Lung (tissue), 12 donors: ENCODE data around the gene MED16. TPM values are rescaled to one million over a fixed set of nuclear protein-coding genes. Genes with fewer than 3 reads are reported as not detected.
"Not testable (repeated sequence)": the region's sequence is repeated elsewhere in the genome, so short reads cannot be mapped to it uniquely, and the experiment has no call there.

ENCODE experiments used
- ATAC-seq: fragments of 200-7000 bp; cut with Tn5 transposase; one replicate; pipeline ENCODE4 v1.9.1; 2020; ENCODE audit warnings: moderate number of reproducible peaks; ENCODE audit not compliant: insufficient read depth, low FRiP score
- DNase-seq, 3 donors: peaks; one replicate each; pipeline ENCODE4 v3.0.0-alpha.2; 2013 to 2017
- H3K27ac ChIP-seq, 2 donors: one replicate each; pipeline ENCODE4 v1.5.1; 2013; ENCODE audit warnings: mild to moderate bottlenecking in 2 of 2, moderate library complexity in 2 of 2, control low read depth in 1 of 2, inconsistent platforms in 1 of 2, low read depth in 1 of 2, low read length in 1 of 2
- H3K27me3 ChIP-seq, 3 donors: one replicate each; pipeline ENCODE4 v1.5.1; 2013; ENCODE audit warnings: low read length in 2 of 3; ENCODE audit not compliant: control insufficient read depth in 3 of 3, insufficient read depth in 3 of 3
- H3K36me3 ChIP-seq, 4 donors: one replicate each; pipeline ENCODE4 v1.5.1; 2013; ENCODE audit warnings: low read length in 4 of 4, mild to moderate bottlenecking in 1 of 4, moderate library complexity in 1 of 4; ENCODE audit not compliant: control insufficient read depth in 4 of 4, insufficient read depth in 4 of 4
- H3K4me1 ChIP-seq, 5 donors: one replicate each; pipeline ENCODE4 v1.5.1; 2013; ENCODE audit warnings: low read length in 5 of 5, mild to moderate bottlenecking in 2 of 5, moderate library complexity in 1 of 5; ENCODE audit not compliant: control insufficient read depth in 5 of 5, insufficient read depth in 5 of 5
- H3K4me3 ChIP-seq: one replicate; pipeline ENCODE4 v1.5.1; 2013; ENCODE audit warnings: mild to moderate bottlenecking, control low read depth, moderate library complexity
- H3K9ac ChIP-seq, 2 donors: one replicate each; pipeline ENCODE4 v1.5.1; 2013; ENCODE audit warnings: low read length in 2 of 2, control low read depth in 1 of 2; ENCODE audit not compliant: insufficient read depth in 1 of 2
- H3K9me3 ChIP-seq, 4 donors: one replicate each; pipeline ENCODE4 v1.5.1; 2013; ENCODE audit warnings: low read length in 3 of 4, mild to moderate bottlenecking in 1 of 4, moderate library complexity in 1 of 4; ENCODE audit not compliant: control insufficient read depth in 4 of 4, insufficient read depth in 3 of 4
- WGBS, 2 donors: extraction: QIAGEN DNeasy Blood & Tissue Kit; methylation state at CpG; one replicate each; pipeline ENCODE4 v1.1.7; 2013; 5-methylcytosine and 5-hydroxymethylcytosine counted together
- polyA plus RNA-seq, 2 donors: library from polyadenylated mRNA; stranded (reverse); fragments of 200-250 nt; gene quantifications; one replicate each; pipeline ENCODE4 v1.2.1, GENCODE V29; 2013
- total RNA-seq, 2 donors: library from RNA; depleted of rRNA in 1 of 2; stranded (reverse); fragments of >200 nt in 1 of 2; gene quantifications; one replicate each; pipeline ENCODE4 v1.2.1, GENCODE V29; 2014 to 2021
- TF ChIP-seq, protein P1 (sequence below): IDR thresholded peaks from 2 replicates; pipeline ENCODE4 v1.5.1; 2012; ENCODE audit warnings: mild to moderate bottlenecking; ENCODE audit errors: control extremely low read depth, extremely low read depth
- donor health status: control.
- donor health status: control.
- donor health status: Bipolar disorder and iron deficiency.
- donor health status: healthy.
- donor health status: DM: yes; HTN: yes; CAD: no.

The MED16 gene
- total and polyA plus RNA-seq, 4 donors, result 38.7 to 72.3 (median 52.3) TPM

DNA sequence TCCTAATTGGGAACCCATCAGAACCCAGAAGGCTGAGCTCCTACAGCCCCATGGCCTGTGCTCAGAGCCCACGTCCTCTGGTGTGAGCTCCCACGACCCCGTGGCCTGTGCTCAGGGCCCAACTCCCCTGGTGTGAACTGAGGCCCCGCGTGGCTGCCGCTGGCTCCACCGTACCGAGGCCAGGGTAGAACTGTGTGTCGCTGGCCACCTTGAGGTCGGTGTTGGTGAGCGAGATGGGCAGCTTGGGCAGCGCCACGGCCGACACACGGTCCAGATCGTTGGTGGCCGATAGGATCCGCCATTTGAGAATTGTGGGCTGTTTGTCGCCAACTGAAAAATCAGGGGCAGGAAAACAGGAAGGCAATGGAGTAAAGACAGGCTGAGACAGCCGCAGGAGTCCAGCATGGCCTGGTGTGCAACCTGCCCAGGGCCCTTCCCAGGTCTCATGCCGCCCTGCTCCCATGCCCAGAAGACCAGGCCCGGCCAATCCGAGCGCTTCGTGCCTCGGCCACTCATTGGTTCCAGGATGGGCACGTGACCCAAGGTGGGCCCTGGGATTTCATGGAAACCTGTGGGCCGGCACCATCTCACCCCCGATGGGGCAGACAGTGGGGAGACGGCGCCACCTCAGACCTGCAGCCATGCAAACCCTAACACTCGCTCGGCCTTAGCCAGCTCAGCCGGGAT, 11.5 kb downstream of the MED16 start:
- Histone ChIP-seq H3K9ac (no peak overlapping the region), H3K27ac (no peak overlapping the region), H3K9me3 (peaks cover 0 to 4% (median 0%) of the 10 kb centered on the region in 4 donors), H3K4me1 (no peaks in the 10 kb centered on the region), H3K4me3 (no peak overlapping the region), H3K27me3 (no peaks in the 10 kb centered on the region), H3K36me3 (peaks cover 0 to 81% (median 32%) of the 10 kb centered on the region in 4 donors)
- ATAC-seq (no peak), DNase-seq (no peak)
- 98 to 99% methylated on average over 34 of the region's 34 CpGs for WGBS, 2 donors
- TF ChIP-seq, protein P1, sequence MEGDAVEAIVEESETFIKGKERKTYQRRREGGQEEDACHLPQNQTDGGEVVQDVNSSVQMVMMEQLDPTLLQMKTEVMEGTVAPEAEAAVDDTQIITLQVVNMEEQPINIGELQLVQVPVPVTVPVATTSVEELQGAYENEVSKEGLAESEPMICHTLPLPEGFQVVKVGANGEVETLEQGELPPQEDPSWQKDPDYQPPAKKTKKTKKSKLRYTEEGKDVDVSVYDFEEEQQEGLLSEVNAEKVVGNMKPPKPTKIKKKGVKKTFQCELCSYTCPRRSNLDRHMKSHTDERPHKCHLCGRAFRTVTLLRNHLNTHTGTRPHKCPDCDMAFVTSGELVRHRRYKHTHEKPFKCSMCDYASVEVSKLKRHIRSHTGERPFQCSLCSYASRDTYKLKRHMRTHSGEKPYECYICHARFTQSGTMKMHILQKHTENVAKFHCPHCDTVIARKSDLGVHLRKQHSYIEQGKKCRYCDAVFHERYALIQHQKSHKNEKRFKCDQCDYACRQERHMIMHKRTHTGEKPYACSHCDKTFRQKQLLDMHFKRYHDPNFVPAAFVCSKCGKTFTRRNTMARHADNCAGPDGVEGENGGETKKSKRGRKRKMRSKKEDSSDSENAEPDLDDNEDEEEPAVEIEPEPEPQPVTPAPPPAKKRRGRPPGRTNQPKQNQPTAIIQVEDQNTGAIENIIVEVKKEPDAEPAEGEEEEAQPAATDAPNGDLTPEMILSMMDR, result no peak

DNA sequence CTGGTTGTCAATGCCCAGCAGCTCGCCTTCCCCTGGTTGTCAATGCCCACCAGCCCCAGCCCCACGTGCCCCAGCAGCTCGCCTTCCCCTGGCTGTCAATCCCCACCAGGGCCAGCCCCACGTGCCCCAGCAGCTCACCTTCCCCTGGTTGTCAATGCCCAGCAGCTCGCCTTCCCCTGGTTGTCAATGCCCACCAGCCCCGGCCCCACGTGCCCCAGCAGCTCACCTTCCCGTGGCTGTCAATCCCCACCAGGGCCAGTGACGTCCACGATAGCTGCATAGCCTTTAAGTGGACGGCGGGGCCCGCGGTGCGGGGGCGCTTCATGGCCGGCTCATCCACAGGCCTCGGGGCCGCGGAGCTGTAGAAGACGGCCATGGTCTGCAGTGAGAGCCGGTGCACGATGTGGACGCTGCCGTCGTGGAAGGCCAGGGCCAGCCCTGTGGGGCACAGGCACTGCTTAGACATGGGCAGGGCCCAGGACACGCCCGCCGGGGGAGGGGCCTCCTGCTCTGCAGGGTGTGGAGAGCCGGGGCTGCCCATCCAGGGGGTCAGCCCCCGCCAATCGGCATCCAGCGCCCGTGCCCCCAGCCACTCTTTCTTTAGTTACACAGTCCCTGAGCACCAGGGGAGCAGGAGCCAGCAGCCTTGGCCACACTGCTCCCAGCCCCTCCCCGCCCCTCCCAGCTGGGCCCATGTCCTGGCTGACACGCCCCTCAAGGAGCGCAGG, 13.1 kb downstream of the MED16 start:
- no peaks in the 10 kb centered on the region for H3K4me1 ChIP-seq
- ATAC-seq, result no peak
- peaks cover 0 to 4% (median 0%) of the 10 kb centered on the region in 4 donors for H3K9me3 ChIP-seq
- no peaks in the 10 kb centered on the region for H3K27me3 ChIP-seq
- H3K27ac ChIP-seq, result no peak overlapping the region
- 90 to 94% methylated on average over 37 of the region's 37 CpGs for WGBS, 2 donors
- no peak for DNase-seq
- H3K4me3 ChIP-seq, result no peak overlapping the region
- TF ChIP-seq, protein P1, result no peak
- H3K36me3 ChIP-seq, result peaks cover 0 to 79% (median 31%) of the 10 kb centered on the region in 4 donors
- no peak overlapping the region for H3K9ac ChIP-seq

DNA sequence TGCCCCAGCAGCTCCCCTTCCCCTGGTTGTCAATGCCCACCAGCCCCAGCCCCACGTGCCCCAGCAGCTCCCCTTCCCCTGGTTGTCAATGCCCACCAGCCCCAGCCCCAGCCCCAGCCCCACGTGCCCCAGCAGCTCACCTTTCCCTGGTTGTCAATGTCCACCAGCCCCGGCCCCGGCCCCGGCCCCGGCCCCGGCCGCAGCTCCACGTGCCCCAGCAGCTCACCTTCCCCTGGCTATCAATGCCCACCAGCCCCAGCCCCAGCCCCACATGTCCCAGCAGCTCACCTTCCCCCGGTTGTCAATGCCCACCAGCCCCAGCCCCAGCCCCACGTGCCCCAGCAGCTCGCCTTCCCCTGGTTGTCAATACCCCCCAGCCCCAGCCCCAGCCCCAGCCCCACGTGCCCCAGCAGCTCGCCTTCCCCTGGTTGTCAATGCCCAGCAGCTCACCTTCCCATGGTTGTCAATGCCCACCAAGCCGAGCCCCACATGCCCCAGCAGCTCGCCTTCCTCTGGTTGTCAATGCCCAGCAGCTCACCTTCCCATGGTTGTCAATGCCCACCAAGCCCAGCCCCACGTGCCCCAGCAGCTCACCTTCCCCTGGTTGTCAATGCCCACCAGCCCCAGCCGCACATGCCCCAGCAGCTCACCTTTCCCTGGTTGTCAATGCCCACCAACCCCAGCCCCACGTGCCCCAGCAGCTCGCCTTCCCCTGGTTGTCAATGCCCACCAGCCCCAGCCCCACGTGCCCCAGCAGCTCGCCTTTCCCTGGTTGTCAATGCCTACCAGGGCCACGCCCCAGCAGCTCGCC, 14.0 kb downstream of the MED16 start:
- ATAC-seq, H3K4me3 ChIP-seq, DNase-seq, H3K9me3 ChIP-seq, H3K4me1 ChIP-seq, H3K27me3 ChIP-seq, H3K9ac ChIP-seq: not testable (repeated sequence)
- H3K27ac ChIP-seq, result peak overlapping the region in 1 of 2 donors; percentile 33
- 88 to 90% methylated on average over 19 to 24 of the region's 24 CpGs for WGBS, 2 donors
- H3K36me3 ChIP-seq, result peaks cover 0 to 76% (median 29%) of the 10 kb centered on the region in 4 donors

DNA sequence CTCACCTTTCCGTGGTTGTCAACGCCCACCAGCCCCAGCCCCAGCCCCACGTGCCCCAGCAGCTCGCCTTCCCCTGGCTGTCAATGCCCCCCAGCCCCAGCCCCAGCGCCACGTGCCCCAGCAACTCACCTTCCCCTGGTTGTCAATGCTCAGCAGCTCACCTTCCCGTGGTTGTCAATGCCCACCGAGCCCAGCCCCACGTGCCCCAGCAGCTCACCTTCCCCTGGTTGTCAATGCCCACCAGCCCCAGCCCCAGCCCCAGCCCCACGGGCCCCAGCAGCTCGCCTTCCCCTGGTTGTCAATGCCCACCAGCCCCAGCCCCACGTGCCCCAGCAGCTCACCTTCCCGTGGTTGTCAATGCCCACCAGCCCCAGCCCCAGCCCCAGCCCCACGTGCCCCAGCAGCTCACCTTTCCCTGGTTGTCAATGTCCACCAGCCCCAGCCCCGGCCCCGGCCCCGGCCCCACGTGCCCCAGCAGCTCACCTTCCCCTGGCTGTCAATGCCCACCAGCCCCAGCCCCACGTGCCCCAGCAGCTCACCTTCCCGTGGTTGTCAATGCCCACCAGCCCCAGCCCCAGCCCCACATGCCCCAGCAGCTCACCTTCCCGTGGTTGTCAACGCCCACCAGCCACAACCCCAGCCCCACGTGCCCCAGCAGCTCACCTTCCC, 14.9 kb downstream of the MED16 start:
- peaks cover 0 to 73% (median 27%) of the 10 kb centered on the region in 4 donors for H3K36me3 ChIP-seq
- not testable (repeated sequence) for H3K27me3 ChIP-seq, ATAC-seq, H3K9ac ChIP-seq, DNase-seq, H3K27ac ChIP-seq, H3K4me1 ChIP-seq, H3K9me3 ChIP-seq, H3K4me3 ChIP-seq
- WGBS, 2 donors, result 92 to 94% methylated on average over 19 to 23 of the region's 23 CpGs
